ENCODE data around the gene GZF1. TPM values are rescaled to one million over a fixed set of nuclear protein-coding genes. Genes with fewer than 3 reads are reported as not detected.
"Not testable (repeated sequence)": the region's sequence is repeated elsewhere in the genome, so short reads cannot be mapped to it uniquely, and the experiment has no call there.

GZF1 gene
- polyA plus RNA-seq, 5 donors: 11.8 to 15.6 (median 13.5) TPM

DNA sequence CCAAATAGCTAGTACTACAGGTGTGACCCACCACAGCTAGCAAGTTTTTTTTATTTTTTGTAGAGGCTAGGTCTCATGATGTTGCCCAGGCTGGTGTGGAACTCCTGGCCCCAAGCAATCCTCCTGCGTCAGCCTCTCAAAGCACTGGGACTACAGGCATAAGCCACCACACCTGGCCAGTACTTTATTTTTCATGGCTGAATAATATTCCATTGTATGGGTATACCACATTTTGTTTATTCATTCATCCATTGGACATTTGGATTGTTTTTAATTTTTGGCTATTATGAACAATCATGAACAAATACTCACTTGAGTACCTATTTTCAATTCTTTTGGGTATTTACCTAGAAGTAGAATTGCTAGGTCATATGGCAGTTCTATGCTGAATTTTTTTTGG is 18.4 kb upstream of the GZF1 start:
- DNase-seq: no peak

DNA sequence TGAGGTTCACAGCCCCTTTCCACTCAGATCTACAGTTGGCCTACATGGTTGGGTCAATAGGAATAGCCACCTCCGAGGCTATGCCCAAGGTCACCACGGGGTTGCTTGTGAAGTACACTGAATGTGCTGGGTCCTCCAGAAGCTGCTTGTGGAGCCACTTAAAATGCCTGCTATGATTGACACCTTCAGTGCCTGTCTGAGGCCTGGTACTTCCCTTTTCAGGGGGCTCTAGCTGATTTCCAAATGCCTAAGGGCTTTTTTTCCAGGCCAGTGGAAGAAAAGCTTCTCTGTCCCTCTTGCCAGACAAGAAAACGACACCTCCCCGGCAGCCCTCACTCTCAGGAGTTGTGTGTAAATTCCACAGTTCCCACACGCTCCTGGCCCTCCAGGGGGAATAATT is 17.6 kb upstream of the GZF1 start:
- no peak for DNase-seq

DNA sequence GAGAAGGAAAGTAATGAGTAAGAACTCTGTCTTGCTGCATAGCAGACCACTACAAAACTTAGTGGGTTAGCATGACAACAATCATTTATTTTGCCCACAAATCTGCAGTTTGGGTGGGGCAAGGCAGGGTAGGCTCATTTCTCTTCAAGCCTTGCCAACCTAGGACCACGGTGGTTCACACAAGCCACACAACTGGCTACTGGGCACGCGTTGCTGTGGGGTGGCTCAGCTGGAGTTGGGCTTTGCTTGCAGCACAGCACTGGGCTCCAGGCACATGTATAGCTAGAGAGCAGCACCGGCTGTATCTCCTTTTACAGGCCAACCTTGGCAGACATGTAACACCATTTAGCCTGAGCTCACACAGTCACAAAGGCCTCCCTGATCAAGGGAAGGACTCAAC is 16.0 kb upstream of the GZF1 start:
- no peak for DNase-seq

DNA sequence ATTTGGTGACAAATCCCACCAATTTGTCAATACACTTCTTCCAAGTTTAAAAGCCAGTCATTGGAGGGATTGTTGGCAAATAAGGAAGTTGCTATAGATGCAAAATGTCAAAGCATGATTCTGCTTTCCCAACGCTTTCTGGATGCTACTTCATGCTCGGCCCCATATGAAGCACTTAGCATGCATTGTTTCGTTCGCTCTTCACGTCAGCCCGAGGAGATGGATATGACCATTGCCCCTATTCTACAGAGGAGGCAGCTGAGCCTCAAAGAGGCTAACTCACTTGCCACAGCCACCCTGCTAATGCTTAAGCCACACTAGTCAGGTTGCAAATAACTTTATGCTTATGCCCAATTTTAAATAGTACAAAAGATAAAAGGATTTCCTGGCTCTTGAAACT is 14.2 kb upstream of the GZF1 start:
- no peak for DNase-seq

DNA sequence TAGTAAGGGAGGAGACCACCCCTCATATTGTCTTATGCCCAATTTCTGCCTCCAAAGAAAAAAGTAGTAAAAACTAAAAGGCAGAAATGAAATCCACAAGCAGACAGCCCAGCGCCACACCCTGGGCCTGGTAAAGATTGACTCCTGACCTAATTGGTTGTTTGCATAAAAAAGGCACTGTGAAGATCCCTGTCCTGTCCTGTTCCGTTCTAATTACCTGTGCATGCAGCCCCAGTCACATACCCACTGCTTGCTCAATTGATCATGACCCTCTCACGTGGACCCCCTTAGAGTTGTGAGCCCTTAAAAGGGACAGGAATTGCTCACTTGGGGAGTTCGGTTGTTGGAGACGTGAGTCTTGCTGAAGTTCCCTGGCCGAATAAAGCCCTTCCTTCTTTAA is 13.5 kb upstream of the GZF1 start:
- not testable (repeated sequence) for DNase-seq

DNA sequence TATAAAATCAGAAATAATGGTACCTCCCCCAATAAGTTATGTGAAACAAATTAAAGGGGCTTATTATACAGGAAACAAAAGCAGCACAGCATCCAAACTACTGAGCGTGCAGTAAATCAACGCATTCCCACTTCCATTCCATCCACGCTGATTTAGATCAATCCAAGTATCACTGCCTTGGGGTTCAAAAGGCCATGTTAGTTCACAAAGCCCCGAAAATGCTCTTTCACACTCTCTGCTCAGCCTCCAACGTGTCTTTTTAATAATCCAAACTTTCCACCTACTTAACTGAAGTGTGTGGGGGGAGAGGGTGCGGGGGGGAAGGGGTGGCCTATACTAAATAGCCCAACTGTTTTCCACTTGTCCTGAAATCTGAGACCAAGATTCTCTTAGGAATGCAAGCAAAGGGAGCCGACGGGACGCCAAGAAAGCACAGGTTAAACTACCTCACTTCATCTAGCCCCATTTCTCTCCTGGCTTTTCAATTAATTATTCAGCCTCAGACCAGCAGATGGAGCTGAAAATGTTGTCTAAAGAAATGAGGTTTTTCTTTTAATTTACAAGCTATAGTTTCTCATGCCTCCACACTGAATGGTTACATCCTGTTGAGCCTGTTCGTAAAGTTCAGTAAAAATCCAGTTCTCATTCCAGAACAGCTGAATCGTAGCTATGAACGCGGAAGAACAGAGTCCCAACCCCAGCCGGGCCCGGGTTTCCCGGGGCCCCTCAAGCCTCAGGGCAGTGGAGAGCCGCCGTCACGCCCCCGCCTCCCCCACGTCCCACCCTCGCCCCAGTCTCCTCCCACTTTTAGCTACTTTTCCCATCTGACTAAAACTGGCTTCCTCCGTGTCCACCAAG is 12.4 kb upstream of the GZF1 start:
- no peak for DNase-seq

DNA sequence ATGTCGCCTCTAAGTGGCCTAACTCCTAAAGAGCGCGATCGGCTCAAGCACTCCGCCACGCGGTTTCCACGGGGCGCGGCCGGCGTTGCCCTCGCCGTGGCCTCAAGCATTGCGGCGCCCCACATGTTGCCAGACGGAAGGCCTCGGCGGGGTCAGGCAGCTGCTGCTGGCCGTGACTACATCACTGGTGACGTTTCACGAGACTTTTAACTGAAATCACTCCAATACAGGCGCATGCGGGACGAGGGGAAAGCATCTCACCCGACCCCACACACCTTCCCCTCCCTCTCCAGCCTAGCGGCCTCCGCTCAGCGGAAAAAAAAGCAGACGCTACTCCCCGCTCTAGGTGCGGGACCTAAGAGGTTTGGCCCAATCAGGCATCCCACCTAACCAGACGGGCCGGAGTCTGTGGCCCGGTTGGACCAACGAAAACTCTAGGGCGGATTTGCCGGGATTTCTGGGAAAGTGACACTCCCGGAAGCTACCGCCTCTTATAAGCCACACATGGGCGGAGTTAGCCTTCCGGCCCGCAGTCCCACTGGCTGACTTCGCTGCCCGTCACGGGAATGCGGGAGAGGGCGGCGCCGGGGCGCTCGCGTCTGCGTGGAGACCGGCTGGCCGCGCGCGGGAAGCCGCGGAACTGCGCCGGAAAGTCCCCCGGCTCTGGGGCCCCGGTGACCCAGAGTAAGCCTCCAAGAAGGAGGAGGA is 11.6 kb upstream of the GZF1 start, which contains the start of gene NXT1:
Gene NXT1, plus strand, starts transcription at position 596 of the 708 bp plus-strand sequence. CDS start 3,251 bp downstream, outside the sequence.
- peak; percentile 97 to 98 for DNase-seq

DNA sequence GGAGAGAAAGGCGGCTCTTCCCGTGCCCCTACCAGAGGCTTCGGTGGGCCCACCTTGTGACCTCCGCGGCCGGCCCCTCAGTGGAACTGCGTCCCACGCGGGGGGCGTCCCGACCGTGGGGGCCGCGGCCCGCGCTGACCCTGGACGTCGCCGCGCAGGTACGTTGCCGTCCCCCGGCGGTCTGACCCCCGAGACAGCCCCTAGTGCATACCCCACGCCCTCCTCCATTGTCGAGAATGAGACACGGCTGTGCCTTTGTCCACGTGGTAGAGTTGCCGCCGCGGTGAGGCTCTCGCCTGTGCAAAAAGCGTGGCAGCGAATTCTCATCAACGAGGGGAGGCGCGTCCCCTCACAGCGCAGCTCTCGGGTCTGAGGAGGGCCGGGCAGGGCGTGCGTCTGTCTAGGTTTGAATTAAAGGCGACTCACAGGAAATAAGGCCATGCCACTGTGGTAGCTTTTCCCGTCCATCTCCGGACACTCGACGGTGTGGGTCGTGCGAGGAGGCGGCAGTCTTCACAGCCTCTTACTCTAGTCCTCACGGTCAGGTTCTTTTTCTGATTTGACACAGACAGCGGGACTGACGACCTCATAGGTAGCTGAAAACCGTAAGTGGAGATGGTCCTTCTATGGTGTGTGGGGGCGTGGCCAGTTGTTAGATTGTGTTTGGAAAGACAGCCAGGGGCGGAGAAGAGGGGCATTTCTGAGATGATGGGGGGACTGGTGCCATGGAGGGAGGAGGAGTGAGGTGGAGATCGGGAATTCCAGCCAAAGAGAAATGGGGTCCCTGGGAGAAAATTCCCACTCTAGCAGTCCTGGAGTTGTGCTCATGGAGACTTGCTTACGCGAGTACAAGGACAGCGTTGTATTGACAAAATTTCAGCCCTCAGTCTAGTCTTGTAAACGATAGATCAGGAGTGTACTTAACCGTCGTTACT is 10.8 kb upstream of the GZF1 start:
- DNase-seq: peak; percentile 47 to 51

DNA sequence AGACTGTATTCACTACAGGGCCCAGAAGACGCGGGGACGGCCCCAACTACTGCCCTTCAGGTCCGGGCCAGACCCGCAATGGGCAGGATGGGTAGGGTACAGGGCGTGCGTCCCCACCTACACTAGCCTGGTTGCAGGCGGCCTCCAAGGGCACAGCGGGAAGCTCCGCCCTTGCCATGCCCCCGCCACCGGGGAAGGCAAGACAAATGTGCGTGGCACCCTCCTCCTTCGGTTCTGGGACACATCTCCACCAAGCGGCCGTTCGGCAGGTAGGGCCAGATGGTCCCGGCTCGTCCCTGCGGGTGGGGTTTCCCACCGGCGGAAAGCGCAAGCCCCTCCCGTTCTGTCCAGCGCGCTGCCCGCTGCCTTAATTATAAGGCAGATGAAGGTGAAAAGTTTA is 5.8 kb upstream of the GZF1 start:
- DNase-seq: no peak

DNA sequence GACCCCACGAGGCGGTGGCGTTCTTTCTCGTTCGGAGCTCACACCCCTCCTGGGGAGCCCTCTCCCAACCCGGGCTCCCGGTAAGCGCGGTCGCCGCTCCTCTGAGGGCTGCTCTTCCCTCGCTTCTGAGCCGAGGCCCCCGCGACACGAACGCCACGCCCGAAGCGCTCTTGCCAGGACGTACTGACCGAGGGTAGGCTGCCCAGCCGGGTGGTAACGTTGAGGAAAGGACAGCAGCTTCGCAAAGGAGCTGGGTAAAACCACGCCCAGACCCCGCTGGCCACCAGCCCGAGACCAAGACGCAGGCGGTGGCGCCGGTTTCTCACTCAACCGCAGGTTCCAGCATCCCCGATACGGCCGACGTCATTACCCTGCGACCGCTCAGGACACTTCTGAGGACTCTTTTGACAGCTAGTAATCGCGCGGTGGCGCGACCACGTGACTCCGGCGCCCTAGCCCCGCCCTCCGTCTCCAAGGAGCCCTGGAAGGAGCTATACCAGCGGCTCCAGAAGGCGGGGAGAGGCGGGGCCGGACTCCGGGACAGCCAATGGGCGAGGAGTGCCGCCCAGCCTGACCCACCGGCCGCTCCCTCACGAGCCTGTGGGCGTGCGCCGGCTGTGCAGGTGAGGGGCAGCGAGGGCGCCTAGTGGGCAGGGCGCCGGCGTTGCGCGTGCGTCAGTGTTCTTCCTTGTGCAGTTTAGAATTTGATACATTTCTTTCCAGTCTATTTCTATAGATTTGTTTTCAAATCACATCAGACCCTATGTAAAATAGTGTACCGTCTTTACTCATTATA is 4.0 kb upstream of the GZF1 start:
- peak; percentile 98 for DNase-seq

DNA sequence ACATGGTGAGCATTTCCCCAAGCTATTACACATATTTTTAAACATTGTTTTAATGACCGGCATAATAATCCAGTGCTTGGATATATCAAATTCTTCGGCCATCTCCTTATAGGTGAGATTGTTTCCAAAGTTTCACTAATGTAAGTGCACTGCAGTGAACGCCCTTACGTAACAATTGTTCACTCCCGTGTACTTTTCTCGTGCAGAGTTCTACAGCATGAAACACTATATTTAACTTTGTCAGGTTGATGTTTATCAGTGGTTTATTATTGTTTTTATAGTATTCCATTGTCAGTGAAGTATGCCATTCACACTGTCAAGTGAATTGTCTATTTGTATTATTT is 3.4 kb upstream of the GZF1 start:
- no peak for DNase-seq

DNA sequence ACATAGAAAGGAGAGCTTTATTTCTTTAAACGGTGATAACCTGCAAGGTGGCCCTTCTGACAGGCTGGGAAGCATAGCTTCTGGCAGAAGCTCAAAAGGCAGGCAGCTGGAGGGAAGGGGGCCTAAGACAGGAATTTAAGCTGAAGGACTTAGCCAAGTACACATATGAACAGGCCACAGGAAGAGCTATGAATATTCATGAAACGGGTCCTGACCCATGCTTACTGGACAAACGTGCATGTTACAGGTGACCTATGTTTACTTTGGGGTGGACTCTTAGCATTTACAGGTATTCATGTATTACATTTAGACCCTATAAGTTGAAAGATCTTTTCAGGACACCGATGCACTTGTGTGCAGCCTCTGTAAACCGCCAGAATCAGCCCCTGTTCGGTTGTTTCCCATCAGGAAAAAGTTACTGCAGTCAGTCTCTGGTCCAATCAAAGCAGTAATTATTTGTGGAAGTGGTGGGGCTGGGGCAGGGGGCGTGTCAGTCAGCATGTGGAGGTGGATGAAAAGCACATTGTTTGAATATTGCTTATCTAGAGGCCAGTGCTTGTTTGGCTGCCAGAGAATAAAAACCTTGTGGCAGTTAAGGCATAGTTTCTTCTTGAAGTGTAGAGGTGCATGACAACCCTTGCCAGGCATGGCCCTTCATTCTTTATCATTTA is 2.9 kb upstream of the GZF1 start:
- DNase-seq: no peak

DNA sequence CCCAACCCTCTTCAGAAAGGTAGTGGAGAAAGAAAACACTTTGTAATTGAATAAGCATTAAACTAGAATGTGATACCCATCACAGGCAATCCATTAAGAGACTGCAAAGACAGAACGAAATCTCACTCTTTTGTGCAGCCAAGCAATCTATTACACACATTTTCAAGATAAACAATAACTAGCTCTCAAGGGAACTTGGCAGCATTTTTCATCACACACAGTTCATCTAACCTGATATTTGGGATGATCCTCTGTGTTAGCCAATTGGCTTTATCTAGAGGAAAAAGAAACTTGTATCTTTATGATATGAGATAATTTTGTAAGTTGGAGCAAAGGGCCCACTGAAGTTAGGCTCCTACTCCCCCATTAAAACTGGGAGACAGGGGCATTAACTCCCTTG is 1.5 kb upstream of the GZF1 start:
- DNase-seq: no peak

DNA sequence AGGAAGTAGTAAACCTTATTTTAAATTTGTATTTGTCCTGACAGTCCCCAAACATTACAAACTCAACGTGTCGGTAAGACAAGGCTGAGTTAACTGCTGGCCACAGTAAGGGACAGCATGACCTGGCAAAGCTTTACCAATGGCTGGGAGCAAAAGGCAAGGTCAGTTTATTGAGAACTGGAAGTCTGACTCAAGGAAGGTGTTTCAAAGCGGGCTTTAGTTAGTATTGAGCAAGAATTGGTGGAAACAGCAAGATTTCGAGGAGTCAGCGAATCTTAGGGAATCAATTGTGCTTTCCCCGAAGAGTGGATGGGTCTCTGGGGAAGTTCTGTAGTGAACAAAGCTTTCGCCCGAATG is 885 bp upstream of the GZF1 start:
- no peak for DNase-seq

DNA sequence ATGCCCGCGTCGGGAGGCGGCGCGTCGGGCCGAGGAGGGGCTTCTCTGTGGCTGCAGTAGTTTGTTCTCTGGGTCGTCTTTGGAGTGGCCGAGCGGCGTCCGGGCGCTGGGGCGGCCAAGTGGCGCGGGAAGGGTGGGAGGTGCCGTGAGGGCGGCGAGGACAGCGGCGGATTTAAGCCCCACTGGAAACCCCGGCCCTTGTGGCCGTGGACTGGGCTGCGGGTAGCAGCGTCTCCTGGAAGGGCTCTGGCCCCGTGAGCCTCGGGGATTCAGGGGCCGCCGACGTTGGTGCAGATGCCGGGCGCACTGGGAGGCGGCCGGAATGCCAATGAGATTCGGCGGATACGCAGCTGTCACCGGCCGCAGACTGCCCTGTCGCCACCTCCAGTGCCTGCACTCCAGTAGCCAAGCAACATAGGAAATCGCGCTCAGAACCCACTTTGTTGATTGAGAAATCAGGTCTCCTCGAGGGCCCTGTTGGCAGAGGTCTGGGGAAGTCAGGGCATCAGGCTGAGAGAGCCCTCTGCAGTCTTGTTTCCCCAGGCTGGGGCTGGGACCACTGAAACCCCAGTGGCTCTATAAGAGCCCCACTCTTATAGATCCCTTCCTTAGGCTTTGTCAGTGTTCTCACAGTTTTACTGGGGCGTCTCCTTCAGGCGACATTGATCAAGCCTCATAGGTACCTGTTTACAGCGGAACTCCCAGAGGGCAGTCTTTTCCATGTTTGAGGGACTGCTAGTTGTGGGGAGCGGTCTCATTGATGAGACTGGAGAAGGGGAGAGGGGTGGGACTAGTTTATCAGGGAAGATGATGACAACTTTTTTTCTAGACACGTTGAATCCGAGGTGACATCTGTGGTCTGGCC is 642 bp downstream of the GZF1 start:
- no peak for DNase-seq

DNA sequence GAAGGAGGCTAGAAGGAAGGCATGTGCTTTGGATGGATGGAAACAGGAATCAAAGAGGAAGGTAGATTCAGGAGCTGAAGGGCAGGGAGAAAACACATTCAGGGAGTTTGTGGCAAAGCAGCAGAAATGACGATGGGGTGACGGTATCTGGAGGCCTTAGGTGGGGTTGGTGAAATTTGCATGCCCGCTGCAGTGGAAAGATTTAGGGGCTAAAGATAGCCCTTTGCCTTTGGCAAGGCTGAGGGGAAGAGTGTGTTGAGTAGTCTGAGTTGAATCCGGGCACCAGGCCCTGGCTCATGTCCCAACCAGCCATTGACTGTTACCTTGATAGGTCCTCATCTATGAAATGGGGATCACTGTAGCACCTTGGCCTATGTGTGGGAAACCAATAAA is 1.3 kb downstream of the GZF1 start:
- no peak for DNase-seq

DNA sequence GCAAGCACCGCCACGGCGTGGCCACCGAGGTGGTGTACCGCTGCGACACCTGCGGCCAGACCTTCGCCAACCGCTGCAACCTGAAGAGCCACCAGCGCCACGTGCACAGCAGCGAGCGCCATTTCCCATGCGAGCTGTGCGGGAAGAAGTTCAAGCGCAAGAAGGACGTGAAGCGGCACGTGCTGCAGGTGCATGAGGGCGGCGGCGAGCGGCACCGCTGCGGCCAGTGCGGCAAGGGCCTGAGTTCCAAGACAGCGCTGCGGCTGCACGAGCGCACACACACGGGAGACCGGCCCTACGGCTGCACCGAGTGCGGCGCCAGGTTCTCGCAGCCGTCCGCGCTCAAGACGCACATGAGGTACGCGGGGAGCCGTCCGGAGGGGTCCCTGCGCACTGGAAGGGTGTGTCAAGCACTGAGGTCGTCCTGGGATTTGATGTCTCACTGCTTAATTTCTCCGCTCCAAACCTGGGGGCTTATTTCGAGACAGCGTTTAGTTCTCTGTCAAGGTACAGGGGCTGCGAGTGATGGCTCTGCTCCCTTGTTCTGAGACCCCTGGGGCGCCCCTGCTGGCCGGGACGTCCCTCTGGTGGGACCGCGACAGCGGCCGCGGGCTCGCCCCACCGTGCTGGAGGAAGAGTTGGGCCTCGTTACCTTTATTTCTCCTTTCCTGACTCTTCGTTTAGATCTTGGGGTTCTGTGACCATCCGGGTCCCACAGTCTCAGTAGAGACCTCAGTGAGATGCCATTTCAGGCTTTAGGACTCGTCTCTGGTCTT is 3.6 kb downstream of the GZF1 start:
- no peak for DNase-seq

DNA sequence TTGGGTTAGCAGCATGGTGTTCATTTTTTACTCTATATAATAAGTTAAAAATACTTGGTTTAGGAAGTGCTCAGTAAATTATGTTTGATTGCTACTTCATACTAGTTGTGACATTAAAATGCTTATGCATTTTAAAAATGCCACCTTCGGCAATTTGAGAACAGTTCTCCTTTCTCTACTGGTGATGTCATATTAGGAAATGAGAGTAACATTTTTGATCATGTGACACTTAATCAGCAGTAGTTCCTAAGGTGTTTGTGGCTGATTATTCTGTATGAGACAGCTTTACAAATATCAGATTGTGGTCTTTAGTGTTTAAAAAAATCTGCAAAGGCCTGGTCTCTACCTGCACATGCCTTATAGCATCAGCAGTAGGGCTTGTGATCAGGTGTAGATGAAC is 4.4 kb downstream of the GZF1 start:
- no peak for DNase-seq

DNA sequence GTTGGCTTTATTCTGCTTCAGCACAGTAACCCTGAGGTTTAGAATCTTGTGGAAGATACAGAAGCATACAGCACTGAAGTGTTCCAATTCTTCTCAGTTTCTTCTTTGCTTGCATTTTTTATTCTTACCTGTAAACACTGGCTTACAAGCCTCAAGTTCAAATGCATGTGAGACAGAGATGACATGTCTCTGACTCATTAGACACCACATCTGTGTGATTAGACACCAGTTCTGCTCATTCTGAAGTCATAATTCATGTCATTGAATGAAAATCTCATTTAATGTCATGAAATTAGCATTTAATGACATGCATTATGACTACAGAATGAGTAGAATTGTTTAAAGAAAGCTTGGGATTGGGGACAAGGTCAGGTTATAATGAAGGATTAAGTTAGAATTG is 5.8 kb downstream of the GZF1 start:
- no peak for DNase-seq
